Measurements from ENCODE around the gene CHST8. TPM values are rescaled to one million over a fixed set of nuclear protein-coding genes. Genes with fewer than 3 reads are reported as not detected.

The CHST8 gene
- total and polyA plus RNA-seq, 2 of the 13 experiments (the other 11 are each of a cell fraction or from before 2014, with no cell fraction given): not detected

- no peak for TF ChIP-seq ZBTB49 (CRISPR knock-in tag; IDR thresholded peaks at IDR 0.05; ENCODE audit: borderline replicate concordance)
- TF ChIP-seq ZHX1 (CRISPR knock-in tag; IDR thresholded peaks at IDR 0.05; ENCODE audit: low read depth): peak; percentile 75
- TF ChIP-seq STAG1 (CRISPR knock-in tag; IDR thresholded peaks at IDR 0.05): peak; percentile 45
- TF ChIP-seq ZNF235 (CRISPR knock-in tag; IDR thresholded peaks at IDR 0.05; ENCODE audit: borderline replicate concordance): 0 out of 2 replicates have a peak, but pooled peaks have one; percentile 38
- TF ChIP-seq SRY (CRISPR knock-in tag; IDR thresholded peaks at IDR 0.05): peak; percentile 78; the same call in 1 of the 2 replicates
- TF ChIP-seq YEATS4 (CRISPR knock-in tag; IDR thresholded peaks at IDR 0.05; ENCODE audit: borderline replicate concordance): peak; percentile 55; the same call in 1 of the 2 replicates
- TF ChIP-seq GABPA (IDR thresholded peaks at IDR 0.05; ENCODE audit: low read depth, low read length): peak; percentile 51; the same call in 1 of the 2 replicates
- no peak; the same call in 1 of the 2 replicates for TF ChIP-seq GABPA (CRISPR knock-in tag; IDR thresholded peaks at IDR 0.05; ENCODE audit: low read depth)
- TF ChIP-seq SUZ12 (IDR thresholded peaks at IDR 0.05; ENCODE audit: low read depth, low read length): no peak
- TF ChIP-seq EP300 (IDR thresholded peaks at IDR 0.05; ENCODE audit: low read depth in 2 of 2, low read length in 2 of 2): peak in 1 of 2 experiments; percentile 54; a peak in 1 of 4 replicates
- TF ChIP-seq EP300 (CRISPR knock-in tag; IDR thresholded peaks at IDR 0.05; ENCODE audit: borderline replicate concordance): no peak
- TF ChIP-seq ZEB1 (IDR thresholded peaks at IDR 0.05; ENCODE audit: insufficient replicate concordance, low read depth): no peak
- TF ChIP-seq GPBP1L1 (CRISPR knock-in tag; IDR thresholded peaks at IDR 0.05): no peak
- peak; percentile 52 for TF ChIP-seq SPEN (CRISPR knock-in tag; IDR thresholded peaks at IDR 0.05; ENCODE audit: low read depth)
- TF ChIP-seq ESRRA (CRISPR knock-in tag; IDR thresholded peaks at IDR 0.05; ENCODE audit: low read depth): no peak
- TF ChIP-seq ELF3 (CRISPR knock-in tag; IDR thresholded peaks at IDR 0.05): peak; percentile 19; the same call in 1 of the 2 replicates
- peak; percentile 83 for TF ChIP-seq HOXA3 (CRISPR knock-in tag; IDR thresholded peaks at IDR 0.05)
- TF ChIP-seq AGO2 (optimal IDR thresholded peaks at IDR 0.05; ENCODE audit: low read depth, low read length): peak; percentile 79
- TF ChIP-seq ZNF362 (CRISPR knock-in tag; IDR thresholded peaks at IDR 0.05; ENCODE audit: borderline replicate concordance): peak; percentile 13; the same call in 1 of the 2 replicates
- TF ChIP-seq ZBTB7B (CRISPR knock-in tag; IDR thresholded peaks at IDR 0.05): peak; percentile 33; the same call in 1 of the 2 replicates
Observed at GRCh38 chr19:33795370-33796163, 173.8 kb downstream of the CHST8 start (continued).

Measured in HepG2 (cell line).